Mucosa of rectum (tissue), 2 donors: ENCODE results near the gene ARGLU1.

Experiments used
- H3K27ac ChIP-seq, 2 donors: one replicate each; pipeline ENCODE4 v1.7.0; 2013; ENCODE audit warnings: inconsistent platforms in 2 of 2, low read depth in 2 of 2, low read length in 2 of 2
- H3K27me3 ChIP-seq, 2 donors: one replicate each; pipeline ENCODE4 v1.7.0; 2013; ENCODE audit warnings: low read length in 2 of 2; ENCODE audit not compliant: control insufficient read depth in 2 of 2, insufficient read depth in 2 of 2
- H3K36me3 ChIP-seq, 2 donors: one replicate each; pipeline ENCODE4 v1.7.0; 2013; ENCODE audit warnings: low read length in 2 of 2; ENCODE audit not compliant: control insufficient read depth in 2 of 2, insufficient read depth in 2 of 2
- H3K4me1 ChIP-seq, 2 donors: one replicate each; pipeline ENCODE4 v1.7.0; 2013; ENCODE audit warnings: low read length in 2 of 2, mild to moderate bottlenecking in 1 of 2; ENCODE audit not compliant: control insufficient read depth in 2 of 2, insufficient read depth in 2 of 2
- H3K4me3 ChIP-seq, 2 donors: one replicate each; pipeline ENCODE4 v1.7.0; 2013; ENCODE audit warnings: low read length in 2 of 2
- H3K9ac ChIP-seq, 2 donors: one replicate each; pipeline ENCODE4 v1.7.0; 2013; ENCODE audit warnings: low read length in 2 of 2, low read depth in 1 of 2, mild to moderate bottlenecking in 1 of 2
- H3K9me3 ChIP-seq, 2 donors: one replicate each; pipeline ENCODE4 v1.7.0; 2013; ENCODE audit warnings: low read length in 2 of 2; ENCODE audit not compliant: control insufficient read depth in 2 of 2
- donor health status: healthy.
- donor health status: Normal muscosa, but diverticular disease.

The ARGLU1 gene

DNA sequence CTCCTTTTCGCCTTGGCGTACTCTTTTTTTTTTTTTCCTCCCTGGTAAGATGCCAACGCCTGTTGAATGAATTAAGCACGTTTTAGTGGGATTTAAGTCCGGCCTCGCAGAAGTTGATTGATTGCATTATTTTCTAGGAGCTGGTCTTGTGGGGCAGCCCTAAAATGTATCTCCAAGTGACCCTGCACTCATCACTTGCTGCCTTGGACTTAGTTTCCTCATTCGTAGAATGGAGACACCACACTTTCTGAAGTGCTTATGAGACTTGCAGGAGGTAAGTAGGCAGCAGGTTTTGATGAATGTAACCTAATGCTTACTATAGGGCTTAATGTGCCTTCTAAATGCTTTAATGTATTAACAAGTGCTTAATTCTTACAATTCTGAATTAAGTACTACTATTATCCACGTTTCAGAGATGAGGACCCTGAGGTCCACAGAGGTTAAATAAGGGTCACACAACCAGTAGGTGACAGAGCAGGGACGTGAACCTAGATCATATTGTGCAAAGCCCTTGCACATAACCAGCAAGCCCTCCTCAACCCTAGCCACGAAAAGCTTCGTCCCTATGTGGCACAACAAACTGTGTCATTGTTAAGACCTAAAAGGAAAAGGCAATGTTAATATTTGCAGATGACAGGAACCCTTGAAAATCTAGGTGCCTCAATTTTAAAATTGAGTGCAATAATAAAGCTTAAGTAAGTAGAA is 514 bp upstream of the ARGLU1 start:
- Histone ChIP-seq H3K27me3 (no peaks in the 10 kb centered on the region), H3K4me1 (peaks cover 12 to 30% of the 10 kb centered on the region in 2 donors), H3K9me3 (no peaks in the 10 kb centered on the region), H3K4me3 (peak overlapping the region; percentile 74 to 96), H3K9ac (peak overlapping the region; percentile 42 to 99), H3K27ac (peak overlapping the region; percentile 32 to 100), H3K36me3 (no peaks in the 10 kb centered on the region)

DNA sequence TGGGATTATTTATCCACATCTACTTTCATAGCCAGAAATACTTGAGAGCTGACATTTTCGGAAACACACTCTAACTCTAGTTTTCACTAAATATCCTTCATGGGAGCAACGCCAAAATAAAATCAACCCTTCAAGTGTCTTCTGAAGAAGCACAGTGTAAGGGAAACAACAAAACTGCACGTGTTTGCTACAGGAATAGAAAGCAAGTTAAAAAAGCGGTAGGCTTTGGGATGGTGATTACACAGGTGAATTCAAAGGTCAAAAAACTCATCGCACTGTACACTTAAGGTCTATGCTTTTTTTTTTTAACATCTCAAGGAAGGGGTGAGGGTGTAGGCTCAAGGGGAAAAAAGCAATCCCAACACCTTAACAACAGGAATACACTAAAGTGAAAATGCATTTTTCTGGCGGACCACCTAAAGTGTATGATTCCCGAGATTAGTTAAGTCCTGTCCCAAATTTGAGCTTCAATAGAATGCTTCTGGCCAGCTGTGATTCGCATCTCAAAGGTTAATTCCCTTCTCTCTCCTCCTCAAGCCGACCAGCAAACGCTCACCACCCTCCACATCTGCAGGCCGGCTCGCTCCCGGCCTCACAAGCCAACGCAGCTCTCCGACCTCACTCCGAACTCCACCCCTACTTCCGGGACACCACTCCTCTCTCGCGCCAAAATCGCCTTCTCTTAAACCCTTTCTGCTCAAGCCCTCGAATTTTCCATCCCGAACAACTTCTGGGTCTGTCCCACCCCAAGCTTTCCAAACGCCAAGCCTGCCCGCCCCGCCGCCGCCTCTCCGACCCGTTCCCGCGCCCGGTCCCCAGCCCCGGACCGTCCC is 1.1 kb downstream of the ARGLU1 start:
- Histone ChIP-seq H3K4me1 (peaks cover 12 to 36% of the 10 kb centered on the region in 2 donors), H3K36me3 (no peaks in the 10 kb centered on the region), H3K4me3 (peak overlapping the region; percentile 95 to 96), H3K9ac (peak overlapping the region; percentile 86 to 99), H3K27me3 (no peaks in the 10 kb centered on the region), H3K9me3 (no peaks in the 10 kb centered on the region), H3K27ac (peak overlapping the region; percentile 97 to 100)

DNA sequence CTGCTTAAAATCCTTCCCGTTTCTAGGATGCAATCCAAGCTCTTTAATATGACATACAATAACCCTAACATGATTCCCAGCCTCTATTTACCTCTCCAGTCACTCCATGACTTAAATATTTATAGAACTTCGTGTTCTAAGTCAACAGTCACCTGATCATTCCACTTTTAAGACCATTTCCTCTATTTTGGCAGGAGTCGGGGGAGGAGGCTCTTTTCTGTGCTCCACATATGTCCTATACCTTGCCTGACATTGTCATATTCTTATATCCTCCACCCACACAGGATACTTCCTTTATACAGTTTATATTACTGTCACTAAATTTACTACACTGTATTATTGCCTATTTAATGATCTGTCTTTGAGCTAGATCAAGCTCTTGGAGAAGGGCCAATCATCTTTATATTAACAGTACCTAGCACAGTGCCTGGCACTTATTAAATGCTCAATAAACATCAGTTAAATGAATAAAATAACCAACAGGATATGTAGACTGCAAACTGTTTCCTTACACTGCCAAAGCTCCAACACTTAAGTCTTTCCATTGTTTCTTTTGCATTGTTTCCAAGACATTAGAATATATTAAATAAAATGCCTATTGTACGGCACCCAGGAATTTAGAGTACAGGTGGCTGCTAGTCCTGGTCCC is 2.7 kb downstream of the ARGLU1 start:
- no peak overlapping the region for H3K27ac ChIP-seq
- H3K27me3 ChIP-seq = no peaks in the 10 kb centered on the region
- peak overlapping the region in 1 of 2 donors; percentile 1 for H3K9ac ChIP-seq
- H3K36me3 ChIP-seq = no peaks in the 10 kb centered on the region
- no peaks in the 10 kb centered on the region for H3K9me3 ChIP-seq
- H3K4me3 ChIP-seq = peak overlapping the region; percentile 95 to 96
- H3K4me1 ChIP-seq = peaks cover 12 to 40% of the 10 kb centered on the region in 2 donors

DNA sequence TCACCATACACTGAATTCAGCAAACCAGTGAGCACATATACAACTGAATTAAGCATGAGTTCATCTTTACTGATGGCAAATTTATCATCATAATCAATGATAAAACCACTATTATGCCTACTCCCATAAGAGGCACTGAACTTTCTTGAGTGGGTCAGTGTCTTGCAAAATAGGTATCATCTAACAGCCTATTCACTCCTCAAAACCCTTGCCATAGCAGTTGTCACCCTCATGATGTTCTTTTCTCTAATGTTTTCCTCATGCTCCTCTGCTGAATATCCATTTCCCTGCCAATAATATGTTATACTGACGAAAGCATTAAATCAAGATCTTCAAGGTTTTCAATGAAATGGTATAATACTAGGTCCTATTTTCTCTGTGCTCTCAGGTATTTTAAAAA is 5.6 kb downstream of the ARGLU1 start:
- peaks cover 19 to 20% of the 10 kb centered on the region in 2 donors for H3K36me3 ChIP-seq
- no peak overlapping the region for H3K9ac ChIP-seq
- no peak overlapping the region for H3K27ac ChIP-seq
- H3K27me3 ChIP-seq = no peaks in the 10 kb centered on the region
- H3K4me1 ChIP-seq = peaks cover 12 to 34% of the 10 kb centered on the region in 2 donors
- H3K4me3 ChIP-seq = no peak overlapping the region
- no peaks in the 10 kb centered on the region for H3K9me3 ChIP-seq

DNA sequence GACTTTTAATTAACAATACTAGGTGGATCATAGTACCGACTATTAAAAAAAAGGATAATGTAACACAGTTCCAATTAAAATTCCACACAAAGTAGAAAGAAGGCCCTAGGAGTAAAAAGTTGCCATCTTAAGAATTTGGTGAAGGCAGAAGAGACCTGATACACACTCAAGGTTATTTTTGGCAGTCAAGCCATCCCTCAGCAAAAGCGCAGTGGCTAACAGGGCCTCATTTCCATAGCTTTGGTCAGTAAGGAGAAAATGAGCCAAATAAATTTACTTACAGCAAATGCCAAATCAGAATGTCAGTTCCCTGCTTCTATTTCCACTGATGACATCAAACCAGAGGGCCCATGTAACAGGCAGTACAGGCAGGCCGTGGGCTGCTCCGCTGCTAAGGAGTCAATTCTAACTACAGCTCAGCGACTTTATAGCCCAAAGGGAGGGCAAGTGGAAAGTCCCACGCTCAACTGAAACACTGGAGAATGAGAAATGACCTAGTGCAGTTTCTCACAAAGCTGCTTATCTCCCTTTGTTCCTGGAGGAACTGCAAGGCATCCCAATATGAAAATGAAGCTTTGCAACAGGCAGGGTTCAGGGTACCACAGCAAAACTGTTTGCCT is 6.3 kb downstream of the ARGLU1 start:
- Histone ChIP-seq H3K36me3 (peaks cover 24 to 25% of the 10 kb centered on the region in 2 donors), H3K27ac (no peak overlapping the region), H3K9me3 (no peaks in the 10 kb centered on the region), H3K4me1 (peaks cover 12 to 31% of the 10 kb centered on the region in 2 donors), H3K9ac (no peak overlapping the region), H3K27me3 (no peaks in the 10 kb centered on the region), H3K4me3 (no peak overlapping the region)

DNA sequence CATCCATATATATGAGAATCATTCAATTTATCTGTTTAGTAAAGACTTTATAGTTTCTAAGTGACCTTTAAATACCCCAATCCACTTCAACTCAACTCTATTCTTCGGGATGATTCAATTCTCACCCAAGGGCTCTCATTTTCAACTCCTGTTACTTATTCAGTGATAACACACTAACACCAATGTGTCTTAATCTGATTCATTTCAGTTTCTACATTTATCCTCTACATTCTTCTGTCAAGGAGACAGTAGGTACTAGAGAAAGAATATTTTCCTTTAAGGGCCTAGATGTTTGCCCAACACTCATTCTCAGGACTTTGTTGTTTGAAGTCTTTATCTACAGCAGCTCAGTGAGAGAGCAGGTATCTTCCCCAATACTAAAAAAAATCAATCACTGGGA is 7.1 kb downstream of the ARGLU1 start:
- Histone ChIP-seq H3K36me3 (peaks cover 31 to 34% of the 10 kb centered on the region in 2 donors), H3K27ac (no peak overlapping the region), H3K27me3 (no peaks in the 10 kb centered on the region), H3K9me3 (no peaks in the 10 kb centered on the region), H3K4me3 (no peak overlapping the region), H3K4me1 (peaks cover 8 to 29% of the 10 kb centered on the region in 2 donors), H3K9ac (no peak overlapping the region)

DNA sequence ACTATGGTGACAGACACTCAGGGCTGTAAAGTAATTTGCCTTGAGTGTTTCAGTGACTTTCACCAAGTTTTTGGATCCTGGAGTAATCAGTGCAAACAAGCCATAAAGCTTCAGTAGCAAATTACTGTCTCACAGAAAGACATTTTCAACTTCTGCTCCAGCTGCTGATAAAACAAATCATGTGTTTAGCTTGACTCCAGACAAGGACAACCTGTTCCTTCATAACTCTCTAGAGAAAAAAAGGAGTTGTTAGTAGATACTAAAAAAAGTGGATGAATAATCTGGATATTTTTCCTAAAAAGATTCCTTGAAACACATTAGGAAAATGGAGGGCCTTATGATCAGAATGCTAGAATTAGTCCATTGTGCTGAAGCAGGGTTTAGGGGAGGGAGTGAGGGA is 9.4 kb downstream of the ARGLU1 start:
- Histone ChIP-seq H3K4me3 (no peak overlapping the region), H3K9me3 (no peaks in the 10 kb centered on the region), H3K36me3 (peaks cover 44 to 48% of the 10 kb centered on the region in 2 donors), H3K9ac (no peak overlapping the region), H3K27me3 (no peaks in the 10 kb centered on the region), H3K27ac (no peak overlapping the region), H3K4me1 (peaks cover 0 to 10% of the 10 kb centered on the region in 2 donors)

DNA sequence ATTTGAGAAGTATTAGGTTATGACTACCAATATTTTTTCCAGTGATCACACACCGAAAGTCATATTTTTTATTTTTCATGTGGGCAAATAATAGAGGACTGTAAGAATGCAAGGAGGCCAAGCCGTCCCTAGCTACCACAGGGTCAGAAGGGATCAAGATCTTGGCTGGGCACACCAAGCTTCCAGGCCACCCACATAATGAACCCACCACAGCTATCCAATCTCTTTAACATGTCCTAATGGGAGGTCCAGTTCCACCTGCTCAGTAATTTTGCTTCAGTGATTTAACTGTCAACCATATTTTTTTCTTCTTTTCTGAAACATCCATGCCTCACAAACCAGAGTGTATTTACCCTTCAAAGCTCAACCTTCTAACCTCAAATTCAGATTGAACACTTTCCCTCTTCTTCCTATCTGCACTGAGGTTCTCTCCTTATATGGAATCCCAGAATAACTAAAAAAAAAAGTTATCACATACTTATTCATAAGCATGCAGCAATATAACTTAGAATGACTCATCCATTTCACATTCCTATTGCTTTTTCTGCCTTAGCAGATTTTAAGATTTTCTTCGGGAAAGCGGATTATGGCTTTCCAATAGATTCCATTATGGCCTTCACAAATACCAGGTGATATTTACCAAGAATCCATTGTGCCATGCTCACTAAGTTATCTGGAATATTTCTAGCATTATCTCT is 12.2 kb downstream of the ARGLU1 start:
- no peak overlapping the region for H3K27ac ChIP-seq
- peaks cover 55 to 58% of the 10 kb centered on the region in 2 donors for H3K36me3 ChIP-seq
- no peak overlapping the region for H3K9ac ChIP-seq
- H3K4me1 ChIP-seq = no peaks in the 10 kb centered on the region
- no peaks in the 10 kb centered on the region for H3K27me3 ChIP-seq
- H3K9me3 ChIP-seq = no peaks in the 10 kb centered on the region
- no peak overlapping the region for H3K4me3 ChIP-seq

DNA sequence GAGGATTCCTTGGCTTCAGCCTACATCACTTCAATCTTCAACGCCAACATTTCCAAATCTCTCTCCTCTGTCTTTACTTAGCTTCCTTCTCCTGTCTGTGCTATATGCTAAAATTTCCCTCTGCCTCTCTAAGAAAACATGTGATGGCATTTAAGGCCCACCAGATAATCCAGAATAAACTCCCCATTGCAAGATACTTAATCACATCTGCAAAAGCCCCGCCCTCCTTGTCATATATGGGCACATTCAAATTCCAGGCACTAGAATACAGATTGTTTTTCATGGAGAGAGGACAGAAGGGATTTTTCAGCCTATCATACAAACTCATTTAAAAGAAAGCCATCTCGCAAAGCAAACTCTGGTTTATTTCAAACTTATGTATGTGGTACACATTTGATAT is 16.2 kb downstream of the ARGLU1 start:
- H3K4me1 ChIP-seq = no peaks in the 10 kb centered on the region

More for the DNA sequence above, 16.2 kb downstream of the ARGLU1 start:
- Histone ChIP-seq H3K9me3 (no peaks in the 10 kb centered on the region), H3K36me3 (peaks cover 38 to 44% of the 10 kb centered on the region in 2 donors), H3K27me3 (no peaks in the 10 kb centered on the region), H3K9ac (no peak overlapping the region), H3K4me3 (no peak overlapping the region), H3K27ac (no peak overlapping the region)
